Duodenal mucosa (tissue), 2 donors: ENCODE measurements around the gene CALY.
A peak's percentile ranks its signal among the peaks of the same experiment; 100 is the strongest.

ENCODE experiments used
- H3K27ac ChIP-seq: one replicate; pipeline ENCODE4 v1.7.0; 2013; ENCODE audit warnings: low read depth, low read length
- H3K27me3 ChIP-seq, 2 donors: one replicate each; pipeline ENCODE4 v1.7.0; 2013; ENCODE audit warnings: low read length in 2 of 2, control low read depth in 1 of 2; ENCODE audit not compliant: insufficient read depth in 2 of 2, control insufficient read depth in 1 of 2
- H3K36me3 ChIP-seq, 2 donors: one replicate each; pipeline ENCODE4 v1.7.0; 2013; ENCODE audit warnings: low read length in 2 of 2, control low read depth in 1 of 2; ENCODE audit not compliant: insufficient read depth in 2 of 2, control insufficient read depth in 1 of 2
- H3K4me1 ChIP-seq, 2 donors: one replicate each; pipeline ENCODE4 v1.7.0; 2013; ENCODE audit warnings: low read length in 2 of 2, control low read depth in 1 of 2; ENCODE audit not compliant: insufficient read depth in 2 of 2, control insufficient read depth in 1 of 2
- H3K4me3 ChIP-seq, 2 donors: one replicate each; pipeline ENCODE4 v1.7.0; 2013; ENCODE audit warnings: low read length in 2 of 2, low read depth in 1 of 2
- H3K9ac ChIP-seq, 2 donors: one replicate each; pipeline ENCODE4 v1.7.0; 2013; ENCODE audit warnings: low read length in 2 of 2, low read depth in 1 of 2
- H3K9me3 ChIP-seq, 2 donors: one replicate each; pipeline ENCODE4 v1.7.0; 2013; ENCODE audit warnings: low read length in 2 of 2, control low read depth in 1 of 2; ENCODE audit not compliant: control insufficient read depth in 1 of 2

The CALY gene

GRCh38 chr10:133358162-133358924 is 21.6 kb upstream of the CALY start:
- H3K27ac ChIP-seq = peak overlapping the region; percentile 42
- H3K4me3 ChIP-seq = no peak overlapping the region
- H3K4me1 ChIP-seq = peaks cover 37 to 39% of the 10 kb centered on the region in 2 donors
- no peaks in the 10 kb centered on the region for H3K9me3 ChIP-seq
- H3K36me3 ChIP-seq = peaks cover 13 to 25% of the 10 kb centered on the region in 2 donors
- H3K27me3 ChIP-seq = no peaks in the 10 kb centered on the region
- peak overlapping the region in 1 of 2 donors; percentile 12 for H3K9ac ChIP-seq

GRCh38 chr10:133357285-133358161 is 20.8 kb upstream of the CALY start, which contains the start of gene FUOM:
Gene FUOM (minus strand): TSS chr10:133358019. CDS start chr10:133358007, 12 bp downstream.
- Histone ChIP-seq H3K4me1 (peaks cover 37 to 39% of the 10 kb centered on the region in 2 donors), H3K36me3 (peaks cover 6 to 17% of the 10 kb centered on the region in 2 donors), H3K9ac (peak within 1 kb of the TSS; percentile 43 to 65), H3K4me3 (peak within 1 kb of the TSS; percentile 61 to 76), H3K9me3 (no peaks in the 10 kb centered on the region), H3K27me3 (no peaks in the 10 kb centered on the region), H3K27ac (peak within 1 kb of the TSS; percentile 42)

- Histone ChIP-seq H3K27me3 (no peaks in the 10 kb centered on the region), H3K9me3 (no peaks in the 10 kb centered on the region), H3K4me1 (peaks cover 37 to 39% of the 10 kb centered on the region in 2 donors), H3K36me3 (peaks cover 0 to 15% of the 10 kb centered on the region in 2 donors), H3K9ac (peak overlapping the region; percentile 43 to 65), H3K4me3 (peak overlapping the region; percentile 61 to 76), H3K27ac (no peak overlapping the region)
These were observed 20.0 kb upstream of the CALY start for GRCh38 chr10:133356549-133357284.

- Histone ChIP-seq H3K9me3 (no peaks in the 10 kb centered on the region), H3K36me3 (peaks cover 0 to 13% of the 10 kb centered on the region in 2 donors), H3K9ac (no peak overlapping the region), H3K27me3 (no peaks in the 10 kb centered on the region), H3K4me3 (no peak overlapping the region), H3K4me1 (peaks cover 36 to 38% of the 10 kb centered on the region in 2 donors), H3K27ac (no peak overlapping the region)
These were observed 19.3 kb upstream of the CALY start for GRCh38 chr10:133355991-133356390.

GRCh38 chr10:133355266-133355665 is 18.6 kb upstream of the CALY start:
- H3K4me1 ChIP-seq = peaks cover 28 to 30% of the 10 kb centered on the region in 2 donors
- peaks cover 0 to 13% of the 10 kb centered on the region in 2 donors for H3K36me3 ChIP-seq
- H3K4me3 ChIP-seq = no peak overlapping the region
- H3K9me3 ChIP-seq = no peaks in the 10 kb centered on the region
- no peak overlapping the region for H3K27ac ChIP-seq
- H3K27me3 ChIP-seq = no peaks in the 10 kb centered on the region
- H3K9ac ChIP-seq = no peak overlapping the region

GRCh38 chr10:133354672-133355240 is 18.1 kb upstream of the CALY start:
- Histone ChIP-seq H3K9me3 (no peaks in the 10 kb centered on the region), H3K27me3 (no peaks in the 10 kb centered on the region), H3K9ac (no peak overlapping the region), H3K36me3 (peaks cover 0 to 13% of the 10 kb centered on the region in 2 donors), H3K4me1 (peaks cover 23 to 25% of the 10 kb centered on the region in 2 donors), H3K27ac (no peak overlapping the region), H3K4me3 (no peak overlapping the region)

- Histone ChIP-seq H3K9ac (no peak overlapping the region), H3K27me3 (peaks cover 0 to 4% of the 10 kb centered on the region in 2 donors), H3K27ac (no peak overlapping the region), H3K4me3 (no peak overlapping the region), H3K4me1 (peaks cover 23 to 29% of the 10 kb centered on the region in 2 donors), H3K36me3 (peaks cover 0 to 13% of the 10 kb centered on the region in 2 donors), H3K9me3 (no peaks in the 10 kb centered on the region)
These were observed 17.4 kb upstream of the CALY start for GRCh38 chr10:133353988-133354605.

GRCh38 chr10:133353202-133353959 is 16.7 kb upstream of the CALY start:
- Histone ChIP-seq H3K4me3 (no peak overlapping the region), H3K9me3 (no peaks in the 10 kb centered on the region), H3K4me1 (peaks cover 19 to 24% of the 10 kb centered on the region in 2 donors), H3K27me3 (peaks cover 0 to 5% of the 10 kb centered on the region in 2 donors), H3K36me3 (peaks cover 0 to 13% of the 10 kb centered on the region in 2 donors), H3K9ac (no peak overlapping the region), H3K27ac (no peak overlapping the region)
